Esophagus squamous epithelium (tissue), 4 donors: ENCODE measurements around the gene KCTD6.

Source experiments
- CTCF ChIP-seq, 6 experiments: fragments of 450-650 bp in 4 of 6; fragments of 200-600 bp in 2 of 6; sonication (generic) in 2 of 6; IDR thresholded peaks; one replicate each; pipeline ENCODE4 v1.5.1; 2016 to 2019; ENCODE audit warnings: antibody characterized with exemption in 6 of 6, mild to moderate bottlenecking in 4 of 6, moderate library complexity in 4 of 6
- POLR2A ChIP-seq, 4 donors: fragments of 450-650 bp; IDR thresholded peaks; one replicate each; pipeline ENCODE4 v1.6.1; 2017; ENCODE audit warnings: antibody characterized with exemption in 4 of 4, mild to moderate bottlenecking in 4 of 4, moderate library complexity in 3 of 4

GRCh38 chr3:58495101-58495500, 3.2 kb downstream of the KCTD6 start:
- TF ChIP-seq POLR2A (IDR thresholded peaks at IDR 0.05) (no peak), CTCF (IDR thresholded peaks at IDR 0.05) (no peak)
